Neuronal stem cell (in vitro differentiated cells): ENCODE measurements around the gene CCDC102A.
A peak's percentile ranks its signal among the peaks of the same experiment; 100 is the strongest.
"Not testable (repeated sequence)": the region's sequence is repeated elsewhere in the genome, so short reads cannot be mapped to it uniquely, and the experiment has no call there.

ENCODE experiments used
- DNase-seq: peaks from one replicate; pipeline ENCODE4 v3.0.0-alpha.2; 2013; ENCODE audit warnings: low spot score
- H2AFZ ChIP-seq: one replicate; pipeline ENCODE4 v1.6.1; 2013; ENCODE audit warnings: mild to moderate bottlenecking, low read length, inconsistent platforms
- H2AK5ac ChIP-seq: 2 replicates; pipeline ENCODE4 v1.6.1; 2013; ENCODE audit warnings: low read depth, mild to moderate bottlenecking, inconsistent platforms, low read length, moderate library complexity, mixed read lengths
- H2BK120ac ChIP-seq: 2 replicates; pipeline ENCODE4 v1.6.1; 2013; ENCODE audit warnings: low read depth, mild to moderate bottlenecking, inconsistent platforms, low read length, moderate library complexity, mixed read lengths
- H2BK12ac ChIP-seq: one replicate; pipeline ENCODE4 v1.6.1; 2013; ENCODE audit warnings: low read length, inconsistent platforms
- H2BK15ac ChIP-seq: 2 replicates; pipeline ENCODE4 v1.6.1; 2013; ENCODE audit warnings: mild to moderate bottlenecking, low read length, inconsistent platforms, mixed read lengths
- H2BK5ac ChIP-seq: one replicate; pipeline ENCODE4 v1.6.1; 2013; ENCODE audit warnings: inconsistent platforms, mild to moderate bottlenecking, low read length, moderate library complexity
- H3K14ac ChIP-seq: one replicate; pipeline ENCODE4 v1.6.1; 2013; ENCODE audit warnings: low read length, inconsistent platforms
- H3K18ac ChIP-seq: 2 replicates; pipeline ENCODE4 v1.6.1; 2013; ENCODE audit warnings: low read length, inconsistent platforms
- H3K23ac ChIP-seq: 2 replicates; pipeline ENCODE4 v1.6.1; 2013; ENCODE audit warnings: low read depth, mild to moderate bottlenecking, mixed read lengths, low read length, inconsistent platforms; ENCODE audit not compliant: poor library complexity
- H3K27ac ChIP-seq: replicated peaks from 3 replicates; pipeline ENCODE4 v1.5.1; 2013; ENCODE audit warnings: low read length, inconsistent platforms
- H3K27me3 ChIP-seq, 3 experiments: 2 replicates each; pipeline ENCODE4 v1.6.1; 2013; ENCODE audit warnings: low read length in 3 of 3, mild to moderate bottlenecking in 2 of 3, inconsistent platforms in 1 of 3, low read depth in 1 of 3, mixed read lengths in 1 of 3, moderate library complexity in 1 of 3; ENCODE audit not compliant: control insufficient read depth in 3 of 3, insufficient read depth in 3 of 3
- H3K36me3 ChIP-seq, 2 donors: replicated peaks in 1 of 2; 2 replicates each; pipeline ENCODE4 v1.6.1; 2013; ENCODE audit warnings: low read length in 2 of 2; ENCODE audit not compliant: control insufficient read depth in 2 of 2, insufficient read depth in 2 of 2
- H3K4ac ChIP-seq: 2 replicates; pipeline ENCODE4 v1.6.1; 2013; ENCODE audit warnings: inconsistent platforms, mild to moderate bottlenecking, low read length, moderate library complexity
- H3K4me1 ChIP-seq, 2 donors: 1 replicate in 1 of 2; 2 replicates in 1 of 2; pipeline ENCODE4 v1.6.1; 2013; ENCODE audit warnings: low read length in 2 of 2, low read depth in 1 of 2; ENCODE audit not compliant: control insufficient read depth in 2 of 2, insufficient read depth in 1 of 2
- H3K4me2 ChIP-seq: one replicate; pipeline ENCODE4 v1.6.1; 2013; ENCODE audit warnings: mild to moderate bottlenecking, low read length, inconsistent platforms; ENCODE audit not compliant: insufficient read depth, poor library complexity, severe bottlenecking
- H3K4me3 ChIP-seq, 2 donors: 2 replicates each; pipeline ENCODE4 v1.5.1; 2013; ENCODE audit warnings: low read length in 2 of 2, mild to moderate bottlenecking in 2 of 2, inconsistent platforms in 1 of 2, moderate library complexity in 1 of 2
- H3K79me1 ChIP-seq: one replicate; pipeline ENCODE4 v1.6.1; 2013; ENCODE audit warnings: low read depth, mild to moderate bottlenecking, inconsistent platforms, low read length, moderate library complexity
- H3K9ac ChIP-seq: one replicate; pipeline ENCODE4 v1.6.1; 2013; ENCODE audit warnings: mild to moderate bottlenecking, low read depth, low read length, inconsistent platforms; ENCODE audit not compliant: poor library complexity
- H3K9me3 ChIP-seq, 2 donors: replicated peaks in 1 of 2; 2 replicates each; pipeline versions ENCODE3 to v1.6.1; 2013; ENCODE audit warnings: low read length in 2 of 2, mild to moderate bottlenecking in 2 of 2, inconsistent platforms in 1 of 2, low read depth in 1 of 2, mixed read lengths in 1 of 2, moderate library complexity in 1 of 2; ENCODE audit not compliant: control insufficient read depth in 2 of 2, insufficient read depth in 1 of 2
- H4K8ac ChIP-seq: one replicate; pipeline ENCODE4 v1.6.1; 2013; ENCODE audit warnings: low read depth, mild to moderate bottlenecking, inconsistent platforms, low read length, moderate library complexity
- H4K91ac ChIP-seq: one replicate; pipeline ENCODE4 v1.6.1; 2013; ENCODE audit warnings: low read length, low read depth, mild to moderate bottlenecking, inconsistent platforms; ENCODE audit not compliant: poor library complexity
- WGBS, 2 donors: extraction: QIAGEN DNeasy Blood & Tissue Kit; methylation state at CpG; one replicate each; pipeline ENCODE4 v1.1.7; 2013; ENCODE audit warnings: missing lambda C conversion rate in 2 of 2, mixed read lengths in 1 of 2; ENCODE audit not compliant: insufficient read length in 2 of 2, insufficient replicate concordance in 1 of 2; ENCODE audit errors: extremely low coverage in 2 of 2; 5-methylcytosine and 5-hydroxymethylcytosine counted together

CCDC102A gene

DNA sequence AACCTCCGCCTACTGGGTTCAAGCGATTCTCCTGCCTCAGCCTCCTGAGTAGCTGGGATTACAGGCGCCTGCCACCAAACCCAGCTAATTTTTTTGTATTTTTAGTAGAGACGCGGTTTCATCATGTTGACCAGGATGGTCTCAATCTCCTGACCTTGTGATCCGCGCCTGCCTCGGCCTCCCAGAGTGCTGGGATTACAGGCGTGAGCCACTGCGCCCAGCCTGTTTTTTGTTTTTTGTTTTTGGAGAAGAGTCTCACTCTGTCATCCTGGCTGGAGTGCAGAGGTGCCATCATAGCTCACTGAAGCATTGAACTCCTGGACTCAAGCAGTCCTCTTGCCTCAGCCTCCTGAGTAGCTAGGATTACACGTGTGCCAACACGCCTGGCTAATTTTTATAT lies 11.2 kb upstream of the CCDC102A start:
- H3K4ac ChIP-seq, H4K8ac ChIP-seq, H3K9ac ChIP-seq, H3K9me3 ChIP-seq, H3K27ac ChIP-seq, H2BK12ac ChIP-seq, H2BK15ac ChIP-seq, H2BK120ac ChIP-seq, H3K79me1 ChIP-seq, H2AFZ ChIP-seq, H3K18ac ChIP-seq, DNase-seq, H3K23ac ChIP-seq, H3K14ac ChIP-seq, H3K36me3 ChIP-seq, H3K4me3 ChIP-seq, H3K4me2 ChIP-seq, H4K91ac ChIP-seq, H2BK5ac ChIP-seq, H2AK5ac ChIP-seq, H3K4me1 ChIP-seq, H3K27me3 ChIP-seq: not testable (repeated sequence)
- no CpG with 5 or more reads among the region's 12 CpGs for WGBS, 2 donors

DNA sequence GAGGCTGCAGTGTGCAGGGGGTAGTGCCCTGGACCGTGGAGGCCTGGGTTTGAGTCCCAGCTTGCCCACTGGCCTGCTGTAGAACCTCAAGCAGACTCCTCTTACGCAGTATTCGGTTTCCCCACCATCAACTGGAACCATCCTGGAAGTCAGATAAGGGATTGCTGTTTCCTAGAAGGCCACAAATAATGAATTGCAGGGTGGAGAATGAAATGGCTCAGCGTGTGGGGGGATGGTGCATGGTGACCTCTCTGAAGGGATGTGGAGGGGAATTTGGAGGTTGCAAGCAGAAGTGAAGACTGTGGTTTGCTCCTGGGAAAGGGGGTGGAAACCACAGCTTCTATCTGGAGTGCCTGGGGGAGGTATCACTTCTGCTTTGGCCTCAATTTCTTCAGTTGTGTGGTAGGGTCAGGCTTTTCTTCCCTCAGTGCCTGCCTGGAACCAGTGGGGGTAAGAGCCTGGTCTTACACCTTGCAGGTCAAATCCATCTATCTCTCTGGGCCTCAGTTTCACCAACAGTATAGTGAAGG lies 7.8 kb upstream of the CCDC102A start:
- WGBS, 2 donors: no CpG with 5 or more reads among the region's 4 CpGs

DNA sequence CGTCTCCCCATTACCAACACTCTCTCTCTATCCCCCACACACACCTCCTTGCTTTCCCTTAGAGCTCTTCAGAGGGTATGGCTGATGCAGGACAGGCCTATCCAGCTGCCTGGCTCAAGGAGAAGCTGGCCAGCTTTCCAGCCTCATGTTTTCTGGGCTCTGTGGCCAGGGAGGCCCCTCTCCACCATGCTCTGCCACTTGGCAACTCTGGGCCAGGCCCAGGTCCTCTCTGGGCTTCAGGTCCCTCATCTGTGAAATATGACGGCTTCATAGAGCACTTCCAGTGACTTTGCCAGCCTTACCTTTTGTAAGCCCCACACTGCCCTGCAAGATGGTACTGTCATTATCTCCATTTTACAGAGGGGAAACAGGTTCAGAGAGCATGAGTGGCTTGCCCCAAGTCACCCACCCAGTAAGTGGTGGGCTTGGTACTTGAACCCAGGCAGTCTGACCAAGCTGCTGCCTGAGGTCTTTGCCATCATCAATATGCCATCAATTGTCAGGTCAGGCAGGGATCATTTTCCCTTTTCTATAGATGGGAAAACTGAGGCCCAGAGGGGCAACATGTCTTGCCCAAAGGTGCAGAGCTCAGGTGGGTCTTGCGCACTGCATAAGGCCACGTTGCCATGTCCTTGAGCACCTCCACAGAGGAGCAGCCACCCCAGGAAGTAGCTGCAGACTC lies 5.5 kb upstream of the CCDC102A start:
- Histone ChIP-seq H3K79me1 (no peaks in the 10 kb centered on the region), H2BK15ac (no peak overlapping the region), H4K8ac (no peak overlapping the region), H2AK5ac (no peak overlapping the region), H3K9me3 (no peaks in the 10 kb centered on the region), H2AFZ (peak overlapping the region; percentile 37), H3K27me3 (peaks cover 0 to 27% (median 0%) of the 10 kb centered on the region in 3 experiments), H2BK12ac (peak overlapping the region; percentile 4), H2BK120ac (no peak overlapping the region), H3K23ac (no peak overlapping the region), H2BK5ac (no peak overlapping the region), H3K36me3 (no peaks in the 10 kb centered on the region), H3K4me3 (no peak overlapping the region), H3K18ac (peak overlapping the region; percentile 60), H3K9ac (peak overlapping the region; percentile 31), H3K4me2 (no peak overlapping the region), H3K27ac (no peak overlapping the region), H3K14ac (no peak overlapping the region), H3K4me1 (peaks cover 5 to 13% of the 10 kb centered on the region in 2 donors), H3K4ac (no peak overlapping the region), H4K91ac (no peak overlapping the region)
- no peak for DNase-seq
- WGBS, 2 donors: no CpG with 5 or more reads among the region's 4 CpGs

More for the DNA sequence above, 7.8 kb upstream of the CCDC102A start:
- Histone ChIP-seq H2BK5ac (no peak overlapping the region), H3K23ac (no peak overlapping the region), H2AFZ (no peak overlapping the region), H2AK5ac (no peak overlapping the region), H3K4me1 (peaks cover 3 to 5% of the 10 kb centered on the region in 2 donors), H3K14ac (no peak overlapping the region), H3K36me3 (no peaks in the 10 kb centered on the region), H4K8ac (no peak overlapping the region), H3K9ac (no peak overlapping the region), H3K4me2 (no peak overlapping the region), H3K4me3 (no peak overlapping the region), H4K91ac (no peak overlapping the region), H3K4ac (no peak overlapping the region), H3K18ac (no peak overlapping the region), H3K27me3 (peaks cover 0 to 14% (median 0%) of the 10 kb centered on the region in 3 experiments), H2BK15ac (no peak overlapping the region), H2BK12ac (no peak overlapping the region), H2BK120ac (no peak overlapping the region), H3K27ac (no peak overlapping the region), H3K79me1 (no peaks in the 10 kb centered on the region), H3K9me3 (no peaks in the 10 kb centered on the region)
- no peak for DNase-seq

DNA sequence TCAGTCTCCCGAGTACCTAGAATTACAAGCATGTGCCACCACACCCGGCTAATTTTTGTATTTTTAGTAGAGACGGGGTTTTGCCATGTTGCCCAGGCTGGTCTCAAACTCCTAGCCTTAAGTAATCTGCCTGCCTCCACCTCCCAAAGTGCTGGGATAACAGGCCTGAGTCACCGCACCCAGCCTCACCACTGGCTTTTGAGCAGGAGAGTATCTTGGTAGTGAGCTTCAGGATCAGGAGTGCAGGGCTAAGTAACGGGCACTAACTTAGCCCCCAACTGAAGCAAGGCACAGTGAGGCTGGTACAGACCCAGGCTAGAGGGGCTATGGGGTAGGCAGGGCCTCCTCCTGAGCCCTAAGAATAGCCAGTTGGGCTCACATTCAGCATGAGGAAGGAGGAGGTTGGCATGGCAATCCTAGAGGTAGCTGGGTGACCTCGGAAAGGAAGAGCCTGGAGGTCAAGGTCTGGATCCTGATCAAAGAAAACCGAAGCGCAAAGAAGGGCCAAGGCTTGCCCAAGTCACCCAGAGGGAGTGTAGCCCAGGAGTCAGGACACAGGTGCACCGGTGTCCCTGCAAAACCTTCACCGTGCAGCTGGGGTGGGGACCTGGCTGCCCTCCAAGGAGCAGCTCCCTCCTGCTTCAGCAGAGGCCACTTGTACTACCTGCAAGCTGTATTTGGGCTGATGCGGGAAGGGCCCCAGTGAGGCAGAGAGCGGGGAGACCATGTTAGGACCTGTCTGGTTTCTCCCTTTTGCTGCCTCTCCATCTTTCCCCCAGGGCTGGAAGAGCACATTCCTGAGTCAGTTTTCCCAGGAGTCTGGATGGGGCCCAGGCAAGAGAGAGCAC lies 4.8 kb upstream of the CCDC102A start:
- H3K27me3 ChIP-seq: peaks cover 0 to 27% (median 0%) of the 10 kb centered on the region in 3 experiments
- no peak overlapping the region for H2BK5ac ChIP-seq

More for the DNA sequence above, 4.8 kb upstream of the CCDC102A start:
- no peaks in the 10 kb centered on the region for H3K9me3 ChIP-seq
- H3K4me2 ChIP-seq: no peak overlapping the region
- H2BK120ac ChIP-seq: no peak overlapping the region
- H3K79me1 ChIP-seq: no peaks in the 10 kb centered on the region
- DNase-seq: no peak
- no peak overlapping the region for H3K4ac ChIP-seq
- H3K14ac ChIP-seq: no peak overlapping the region
- peak overlapping the region; percentile 65 for H3K18ac ChIP-seq
- no peak overlapping the region for H3K23ac ChIP-seq
- no peak overlapping the region for H4K91ac ChIP-seq
- H4K8ac ChIP-seq: no peak overlapping the region
- H2AK5ac ChIP-seq: peak overlapping the region; percentile 76
- H2AFZ ChIP-seq: peak overlapping the region; percentile 37
- H2BK12ac ChIP-seq: no peak overlapping the region
- no peak overlapping the region for H3K4me3 ChIP-seq
- no peak overlapping the region for H2BK15ac ChIP-seq
- no CpG with 5 or more reads among the region's 12 CpGs for WGBS, 2 donors
- H3K9ac ChIP-seq: no peak overlapping the region
- peaks cover 5 to 16% of the 10 kb centered on the region in 2 donors for H3K4me1 ChIP-seq
- H3K27ac ChIP-seq: no peak overlapping the region
- no peaks in the 10 kb centered on the region for H3K36me3 ChIP-seq
